Endothelial cell of umbilical vein (primary cell): ENCODE results near the gene SPCS3.

Source experiments
- EZH2 ChIP-seq: IDR thresholded peaks from 2 replicates; pipeline ENCODE4 v1.6.1; 2012; ENCODE audit warnings: borderline replicate concordance, low read depth, mild to moderate bottlenecking, moderate library complexity, low read length, inconsistent platforms; ENCODE audit not compliant: severe bottlenecking
- FOS ChIP-seq: IDR thresholded peaks from 2 replicates; pipeline ENCODE4 v1.6.1; 2011; ENCODE audit warnings: mild to moderate bottlenecking, low read length, moderate library complexity, borderline replicate concordance; ENCODE audit not compliant: insufficient read depth
- GATA2 ChIP-seq: IDR thresholded peaks from 2 replicates; pipeline ENCODE4 v1.7.0; 2011; ENCODE audit warnings: low read depth, mild to moderate bottlenecking, moderate library complexity, mixed read lengths, low read length; ENCODE audit not compliant: insufficient read length, insufficient read depth
- JUN ChIP-seq: IDR thresholded peaks from 2 replicates; pipeline ENCODE4 v1.6.1; 2011; ENCODE audit warnings: borderline replicate concordance, low read depth; ENCODE audit not compliant: insufficient read length, insufficient read depth
- MYC ChIP-seq: IDR thresholded peaks from one replicate; pipeline ENCODE4 v1.6.1; 2011; ENCODE audit warnings: mild to moderate bottlenecking, low read depth, low read length
- POLR2A ChIP-seq: IDR thresholded peaks from 2 replicates; pipeline ENCODE4 v1.6.1; 2012; ENCODE audit warnings: low read depth, mild to moderate bottlenecking, control low read depth, low read length
- POLR2AphosphoS5 ChIP-seq: IDR thresholded peaks from 2 replicates; pipeline ENCODE4 v1.6.1; 2012; ENCODE audit warnings: low read depth, mild to moderate bottlenecking, control low read depth, low read length, moderate library complexity; ENCODE audit not compliant: insufficient read depth
- TF ChIP-seq, protein P1 (sequence below), 2 donors: IDR thresholded peaks; 1 replicate in 1 of 2; 2 replicates in 1 of 2; pipeline ENCODE4 v1.5.1; 2011; ENCODE audit warnings: low read length in 2 of 2, mild to moderate bottlenecking in 2 of 2, moderate library complexity in 2 of 2, control low read depth in 1 of 2, inconsistent platforms in 1 of 2, low read depth in 1 of 2; ENCODE audit not compliant: insufficient read depth in 1 of 2; ENCODE audit errors: extremely low read depth in 1 of 2
- TF ChIP-seq, protein P2 (sequence below): IDR thresholded peaks from 2 replicates; pipeline ENCODE4 v1.6.1; 2011; ENCODE audit not compliant: insufficient read depth, insufficient read length

DNA sequence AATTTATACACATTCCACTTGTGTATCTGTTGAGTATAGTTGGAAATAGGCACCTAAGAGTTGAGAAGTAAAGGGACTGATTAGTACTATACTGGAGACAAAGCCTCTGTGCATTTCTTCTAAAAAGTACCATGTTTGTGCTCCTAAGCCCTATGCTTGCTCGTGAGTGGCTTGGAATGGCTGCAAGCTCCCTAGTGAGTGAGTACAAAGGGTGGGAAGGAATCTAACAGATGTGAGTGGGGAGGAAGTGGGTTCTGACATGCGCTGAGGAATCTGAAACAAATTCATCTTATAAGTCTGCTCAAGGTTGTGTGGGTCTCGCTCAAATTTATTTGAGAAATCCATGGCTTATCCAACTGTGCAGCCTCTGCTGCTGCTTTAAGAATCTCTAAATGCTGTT is 13.3 kb downstream of the SPCS3 start:
- TF ChIP-seq POLR2AphosphoS5, result no peak
- TF ChIP-seq POLR2A, result no peak
- TF ChIP-seq, protein P1, sequence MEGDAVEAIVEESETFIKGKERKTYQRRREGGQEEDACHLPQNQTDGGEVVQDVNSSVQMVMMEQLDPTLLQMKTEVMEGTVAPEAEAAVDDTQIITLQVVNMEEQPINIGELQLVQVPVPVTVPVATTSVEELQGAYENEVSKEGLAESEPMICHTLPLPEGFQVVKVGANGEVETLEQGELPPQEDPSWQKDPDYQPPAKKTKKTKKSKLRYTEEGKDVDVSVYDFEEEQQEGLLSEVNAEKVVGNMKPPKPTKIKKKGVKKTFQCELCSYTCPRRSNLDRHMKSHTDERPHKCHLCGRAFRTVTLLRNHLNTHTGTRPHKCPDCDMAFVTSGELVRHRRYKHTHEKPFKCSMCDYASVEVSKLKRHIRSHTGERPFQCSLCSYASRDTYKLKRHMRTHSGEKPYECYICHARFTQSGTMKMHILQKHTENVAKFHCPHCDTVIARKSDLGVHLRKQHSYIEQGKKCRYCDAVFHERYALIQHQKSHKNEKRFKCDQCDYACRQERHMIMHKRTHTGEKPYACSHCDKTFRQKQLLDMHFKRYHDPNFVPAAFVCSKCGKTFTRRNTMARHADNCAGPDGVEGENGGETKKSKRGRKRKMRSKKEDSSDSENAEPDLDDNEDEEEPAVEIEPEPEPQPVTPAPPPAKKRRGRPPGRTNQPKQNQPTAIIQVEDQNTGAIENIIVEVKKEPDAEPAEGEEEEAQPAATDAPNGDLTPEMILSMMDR (IDR thresholded peaks at IDR 0.05; ENCODE audit: extremely low read depth in 1 of 2, insufficient read depth in 1 of 2, low read depth in 1 of 2, low read length in 2 of 2), result no peak
- no peak for TF ChIP-seq JUN
- no peak for TF ChIP-seq MYC
- TF ChIP-seq GATA2, result no peak
- TF ChIP-seq, protein P2, sequence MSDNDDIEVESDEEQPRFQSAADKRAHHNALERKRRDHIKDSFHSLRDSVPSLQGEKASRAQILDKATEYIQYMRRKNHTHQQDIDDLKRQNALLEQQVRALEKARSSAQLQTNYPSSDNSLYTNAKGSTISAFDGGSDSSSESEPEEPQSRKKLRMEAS, result no peak
- TF ChIP-seq FOS, result no peak
- TF ChIP-seq EZH2, result no peak
